Measurements from ENCODE around the gene TUBA3D.
"Not testable (repeated sequence)": the region's sequence is repeated elsewhere in the genome, so short reads cannot be mapped to it uniquely, and the experiment has no call there.

DNA sequence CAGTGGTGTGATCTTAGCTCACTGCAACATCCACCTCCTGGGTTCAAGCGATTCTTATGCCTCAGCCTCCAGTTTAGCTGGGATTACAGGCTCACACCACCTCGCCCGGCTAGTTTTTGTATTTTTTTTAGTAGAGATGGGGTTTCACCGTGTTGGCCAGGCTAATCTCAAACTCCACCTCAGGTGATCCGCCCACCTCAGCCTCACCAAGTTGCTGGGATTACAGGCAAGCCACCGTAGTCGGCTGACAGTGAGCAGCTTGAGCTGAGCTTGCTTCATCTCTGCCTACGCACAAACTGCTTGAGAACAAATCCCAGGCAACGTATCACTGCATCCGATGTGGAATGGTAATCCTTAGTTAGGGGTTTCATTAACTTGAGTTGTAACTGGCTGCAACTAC lies 8.2 kb upstream of the TUBA3D start:
- TF ChIP-seq POLR2AphosphoS5 (IDR thresholded peaks at IDR 0.05; ENCODE audit: borderline replicate concordance, low read depth, low read length); EZH2 (IDR thresholded peaks at IDR 0.05); FOXP2 (optimal IDR thresholded peaks at IDR 0.05; ENCODE audit: control extremely low read depth, extremely low read length, insufficient read depth): not testable (repeated sequence)

Measured in SK-N-MC (cell line).